ENCODE measurements around the gene CBFA2T3.

Gene CBFA2T3

DNA sequence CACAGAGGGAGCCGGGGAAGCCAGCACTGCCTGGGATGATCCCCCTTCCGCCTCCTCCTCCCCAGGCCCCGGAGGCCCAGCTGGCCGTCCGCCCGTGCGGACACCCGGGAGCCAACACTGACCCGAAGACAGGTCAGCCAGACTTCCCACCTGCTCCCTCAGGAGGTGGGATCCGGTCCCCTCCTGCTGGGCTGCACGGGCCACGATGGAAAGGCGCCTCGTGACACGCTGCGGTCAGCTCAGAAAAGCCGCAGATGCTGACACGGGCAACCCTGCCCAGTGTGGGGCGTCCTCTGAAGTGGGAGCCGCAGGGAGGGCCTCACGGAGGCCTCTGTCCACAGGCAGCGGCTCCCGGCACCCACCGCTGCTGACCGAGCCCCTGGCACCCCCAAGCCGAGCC lies 49.3 kb downstream of the CBFA2T3 start:
- H3K27ac ChIP-seq, result no peak overlapping the region
- TF ChIP-seq, protein P1, sequence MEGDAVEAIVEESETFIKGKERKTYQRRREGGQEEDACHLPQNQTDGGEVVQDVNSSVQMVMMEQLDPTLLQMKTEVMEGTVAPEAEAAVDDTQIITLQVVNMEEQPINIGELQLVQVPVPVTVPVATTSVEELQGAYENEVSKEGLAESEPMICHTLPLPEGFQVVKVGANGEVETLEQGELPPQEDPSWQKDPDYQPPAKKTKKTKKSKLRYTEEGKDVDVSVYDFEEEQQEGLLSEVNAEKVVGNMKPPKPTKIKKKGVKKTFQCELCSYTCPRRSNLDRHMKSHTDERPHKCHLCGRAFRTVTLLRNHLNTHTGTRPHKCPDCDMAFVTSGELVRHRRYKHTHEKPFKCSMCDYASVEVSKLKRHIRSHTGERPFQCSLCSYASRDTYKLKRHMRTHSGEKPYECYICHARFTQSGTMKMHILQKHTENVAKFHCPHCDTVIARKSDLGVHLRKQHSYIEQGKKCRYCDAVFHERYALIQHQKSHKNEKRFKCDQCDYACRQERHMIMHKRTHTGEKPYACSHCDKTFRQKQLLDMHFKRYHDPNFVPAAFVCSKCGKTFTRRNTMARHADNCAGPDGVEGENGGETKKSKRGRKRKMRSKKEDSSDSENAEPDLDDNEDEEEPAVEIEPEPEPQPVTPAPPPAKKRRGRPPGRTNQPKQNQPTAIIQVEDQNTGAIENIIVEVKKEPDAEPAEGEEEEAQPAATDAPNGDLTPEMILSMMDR (conservative IDR thresholded peaks at IDR 0.05), result no peak
- no peak for TF ChIP-seq ZFX (IDR thresholded peaks at IDR 0.05)

GRCh38 chr16:88927010-88927409 lies 50.0 kb downstream of the CBFA2T3 start:
- no peak overlapping the region for H3K27ac ChIP-seq
- TF ChIP-seq, protein P1 (conservative IDR thresholded peaks at IDR 0.05), result no peak
- no peak for TF ChIP-seq ZFX (IDR thresholded peaks at IDR 0.05)

- TF ChIP-seq, protein P1 (conservative IDR thresholded peaks at IDR 0.05), result no peak
- TF ChIP-seq ZFX (IDR thresholded peaks at IDR 0.05), result no peak
- no peak overlapping the region for H3K27ac ChIP-seq
These were observed 50.5 kb downstream of the CBFA2T3 start for GRCh38 chr16:88926374-88926990.

DNA sequence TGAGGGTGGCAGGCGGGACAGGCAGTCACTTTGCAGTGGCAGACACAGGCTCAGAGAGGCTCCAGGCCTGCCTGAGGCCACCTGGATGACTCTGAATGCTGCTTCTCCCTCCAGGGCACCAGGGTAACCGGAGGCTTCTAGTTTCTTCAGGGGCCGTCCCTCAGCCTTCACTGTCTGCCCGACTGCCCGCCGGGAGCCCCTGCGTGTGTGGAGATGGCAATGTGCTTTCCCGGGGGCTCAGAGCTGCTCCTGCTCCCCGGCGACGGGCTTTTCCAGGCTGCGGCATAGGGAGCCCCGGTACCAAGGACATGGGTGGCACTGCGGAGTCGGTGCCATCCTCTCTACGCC lies 51.5 kb downstream of the CBFA2T3 start:
- no peak for TF ChIP-seq ZFX (IDR thresholded peaks at IDR 0.05)
- TF ChIP-seq, protein P1 (conservative IDR thresholded peaks at IDR 0.05), result no peak
- H3K27ac ChIP-seq, result no peak overlapping the region

DNA sequence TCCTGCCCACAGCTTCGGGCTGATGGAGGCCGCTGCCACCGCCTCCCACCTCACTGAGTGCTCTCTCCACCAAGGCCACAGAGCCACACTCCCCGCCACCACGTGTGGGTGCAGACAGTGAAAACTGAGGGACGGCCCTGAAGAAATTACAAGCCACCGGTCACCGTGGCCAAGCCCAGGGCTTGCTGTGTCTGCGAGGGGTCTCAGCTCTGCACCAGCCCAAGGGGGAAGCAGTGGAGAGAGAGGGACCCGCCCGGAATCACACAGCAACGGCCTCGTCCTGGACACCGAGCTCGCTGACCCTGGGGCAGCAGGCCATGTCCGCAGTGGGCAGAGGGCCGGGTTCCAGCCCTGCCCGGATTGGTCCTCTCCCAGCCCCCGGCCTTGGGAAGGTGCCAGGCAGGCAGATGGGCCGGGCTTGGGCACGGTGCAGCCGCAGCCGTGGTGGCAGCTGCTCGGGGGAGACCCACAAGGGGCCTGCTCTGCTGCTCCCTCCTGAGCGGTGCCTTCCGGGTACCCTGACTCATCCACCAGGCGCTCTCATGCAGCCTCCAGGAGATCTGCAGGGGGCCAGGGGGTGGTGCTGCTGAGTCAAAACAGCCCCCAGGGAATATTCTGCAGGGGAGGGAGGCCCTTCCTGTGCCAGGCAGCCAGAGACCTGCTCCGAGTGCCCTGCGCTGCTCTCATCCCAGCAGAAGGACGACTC lies 52.0 kb downstream of the CBFA2T3 start:
- no peak overlapping the region for H3K27ac ChIP-seq
- TF ChIP-seq, protein P1 (conservative IDR thresholded peaks at IDR 0.05), result no peak
- no peak for TF ChIP-seq ZFX (IDR thresholded peaks at IDR 0.05)

- H3K27ac ChIP-seq, result no peak overlapping the region
These were observed 52.8 kb downstream of the CBFA2T3 start for GRCh38 chr16:88923926-88924833.

More at GRCh38 chr16:88923926-88924833, 52.8 kb downstream of the CBFA2T3 start:
- TF ChIP-seq ZFX (IDR thresholded peaks at IDR 0.05), result no peak
- TF ChIP-seq, protein P1 (conservative IDR thresholded peaks at IDR 0.05), result no peak
